ENCODE data around the gene STARD8. TPM values are rescaled to one million over a fixed set of nuclear protein-coding genes. Genes with fewer than 3 reads are reported as not detected.
"Not testable (repeated sequence)": the region's sequence is repeated elsewhere in the genome, so short reads cannot be mapped to it uniquely, and the experiment has no call there.

STARD8 gene
- 1.3 TPM for polyA plus RNA-seq (2013, experiment 1 of 2; ENCODE audit: insufficient read length)
- 1.4 TPM for polyA plus RNA-seq (2013, experiment 2 of 2; ENCODE audit: insufficient read length)

DNA sequence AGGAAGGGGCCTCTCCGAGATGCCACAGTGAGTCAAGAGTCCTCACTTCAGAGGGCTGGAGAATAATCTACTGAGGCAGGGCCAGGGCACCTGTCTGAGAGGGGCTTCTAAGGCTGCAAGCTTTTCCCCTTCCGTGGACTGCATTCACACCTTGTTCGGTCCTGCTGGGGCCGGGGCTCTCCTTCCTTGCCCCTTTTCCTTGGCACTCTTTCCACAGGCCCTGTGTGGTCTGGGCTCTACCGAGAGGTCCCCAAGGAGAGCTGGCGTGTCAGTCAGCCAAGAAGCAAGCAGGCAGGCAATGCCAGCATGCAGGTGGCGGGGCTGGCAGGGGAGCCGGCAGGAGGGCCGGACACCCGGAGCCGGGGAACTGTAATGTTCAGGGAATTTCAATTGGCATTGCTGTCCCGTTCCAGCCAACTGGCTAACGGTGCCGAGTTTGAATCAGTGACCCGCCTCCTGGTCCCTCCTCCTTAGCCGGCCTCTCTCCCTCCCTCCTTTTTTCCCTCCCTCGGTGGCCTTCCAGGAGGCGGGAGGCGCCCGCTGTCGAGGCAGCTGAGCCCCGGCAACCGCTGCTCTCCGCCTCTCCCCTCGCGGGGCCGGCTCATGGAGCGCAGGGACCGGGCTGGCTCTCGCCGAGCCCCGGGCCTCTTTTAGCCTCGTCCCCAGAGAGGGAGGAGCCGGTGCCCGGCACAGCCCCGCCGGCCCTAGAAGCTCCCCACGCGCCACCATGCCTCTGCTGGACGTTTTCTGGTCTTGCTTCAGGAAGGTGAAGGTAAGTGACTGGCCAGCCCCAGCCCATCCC is at the start of gene STARD8:
STARD8 (plus strand) TSS at position 511 of the 802 bp plus-strand sequence; CDS start at position 728, 217 bp downstream.
- peak; percentile 47 for DNase-seq

GRCh38 chrX:68598841-68599240 is 48.6 kb upstream of the STARD8 start:
- DNase-seq: no peak

- DNase-seq: peak; percentile 1
Measured at GRCh38 chrX:68599256-68600152, 48.0 kb upstream of the STARD8 start.

- DNase-seq: not testable (repeated sequence)
Measured at GRCh38 chrX:68604216-68604615, 43.2 kb upstream of the STARD8 start.

- DNase-seq: not testable (repeated sequence)
Measured at GRCh38 chrX:68614733-68615132, 32.7 kb upstream of the STARD8 start.

GRCh38 chrX:68627986-68628385 is 19.5 kb upstream of the STARD8 start:
- no peak for DNase-seq

DNA sequence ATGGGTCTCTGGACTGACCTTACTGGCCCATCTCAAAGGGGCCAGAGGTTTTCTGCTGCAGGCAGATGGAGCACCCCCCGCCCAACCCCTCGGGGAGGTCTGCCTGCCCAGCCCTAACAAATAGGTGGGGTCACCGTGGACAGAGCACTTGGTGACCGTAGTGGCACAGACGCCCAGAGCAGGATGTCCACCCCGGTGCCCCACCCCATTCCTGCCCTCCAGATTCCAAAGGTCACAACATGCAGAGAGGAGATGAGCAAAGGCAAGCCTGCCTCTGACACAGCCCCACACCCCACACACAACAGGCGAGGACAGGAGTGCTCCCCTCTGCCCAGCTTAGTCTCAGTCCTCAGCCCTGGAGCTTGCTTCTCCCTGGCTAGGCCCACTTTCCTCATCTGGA is 17.5 kb upstream of the STARD8 start:
- DNase-seq: not testable (repeated sequence)

GRCh38 chrX:68631336-68631735 is 16.1 kb upstream of the STARD8 start:
- no peak for DNase-seq

- no peak for DNase-seq
Measured at GRCh38 chrX:68632491-68632890, 15.0 kb upstream of the STARD8 start.

DNA sequence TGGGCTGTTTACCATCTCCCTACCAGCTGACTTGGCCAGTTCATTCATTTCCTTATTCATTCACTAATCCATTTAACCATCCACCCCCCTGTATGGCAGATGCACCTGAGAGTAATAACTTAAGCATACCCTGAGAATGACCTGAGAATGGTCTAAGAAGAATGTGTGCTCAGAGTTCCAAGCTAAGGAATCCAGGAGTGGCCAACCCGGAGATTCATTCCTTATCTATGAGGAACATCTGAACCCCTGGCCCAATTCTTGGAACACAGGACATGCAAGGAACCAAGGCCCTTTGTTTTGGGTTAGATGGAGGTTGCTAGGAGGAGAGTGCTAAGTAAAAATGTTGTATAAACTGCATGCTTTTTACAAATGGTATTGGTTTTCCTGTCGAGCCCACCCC is 13.5 kb upstream of the STARD8 start:
- DNase-seq: no peak

- peak; percentile 27 for DNase-seq
Measured at GRCh38 chrX:68634649-68635227, 12.7 kb upstream of the STARD8 start.

GRCh38 chrX:68640661-68641060 is 6.8 kb upstream of the STARD8 start:
- no peak for DNase-seq

- DNase-seq: no peak
Measured at GRCh38 chrX:68644861-68645260, 2.6 kb upstream of the STARD8 start.

GRCh38 chrX:68646421-68646820 is 1.0 kb upstream of the STARD8 start:
- no peak for DNase-seq

DNA sequence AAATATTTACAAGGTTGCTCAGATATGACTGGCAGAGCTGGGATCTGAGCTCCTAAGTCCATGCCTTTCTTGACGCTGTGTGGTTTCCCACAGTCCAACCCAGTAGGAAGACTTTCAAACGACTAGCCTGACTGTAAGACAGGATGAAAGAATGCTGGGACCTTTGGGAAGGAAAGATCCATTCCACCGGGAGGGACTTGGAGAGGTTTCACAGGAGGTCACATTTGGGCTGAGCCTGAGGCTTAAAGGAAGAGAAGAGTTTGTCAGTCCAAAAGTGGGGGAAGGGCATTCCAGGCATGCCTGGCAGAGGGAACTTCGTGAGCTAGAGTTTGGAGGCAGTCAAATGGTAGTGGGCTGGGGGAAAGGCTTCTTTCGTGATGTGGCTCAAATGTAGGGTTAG is 1.5 kb downstream of the STARD8 start:
- peak; percentile 32 for DNase-seq

GRCh38 chrX:68650491-68650890 is 3.0 kb downstream of the STARD8 start:
- no peak for DNase-seq

- DNase-seq: no peak
Measured at GRCh38 chrX:68651110-68651509, 3.6 kb downstream of the STARD8 start.

DNA sequence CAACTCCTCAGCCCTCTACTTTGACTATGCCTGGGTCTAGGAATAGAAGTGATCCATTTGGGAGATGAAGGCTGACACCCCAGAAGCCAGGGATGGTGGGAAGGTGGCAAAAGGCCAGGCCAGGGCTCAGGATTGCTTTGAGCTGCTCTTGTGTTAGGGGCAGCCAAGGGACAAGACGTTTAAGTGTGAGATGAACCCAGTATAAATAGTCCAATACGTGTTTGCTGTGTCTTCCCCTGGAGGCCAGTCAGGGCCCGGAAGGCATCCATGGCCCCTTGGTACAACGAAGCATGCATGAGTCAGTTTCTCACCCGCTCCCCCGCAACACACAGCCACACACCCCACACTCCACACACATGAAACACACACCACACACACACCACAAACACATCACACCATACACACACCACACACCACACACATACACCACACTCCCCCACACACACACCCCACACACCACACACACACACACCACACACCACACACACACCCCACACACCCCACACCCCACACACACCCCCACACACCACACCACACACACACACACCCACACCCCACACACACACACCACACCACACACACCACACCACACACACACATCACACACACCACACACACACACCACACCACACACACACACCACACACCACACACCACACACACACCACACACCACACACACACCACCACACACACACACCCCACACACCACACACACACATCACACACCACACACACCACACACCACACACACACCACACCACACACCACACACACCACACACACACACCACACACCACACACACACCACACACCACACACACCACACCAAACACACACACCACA is 5.1 kb downstream of the STARD8 start:
- DNase-seq: no peak

DNA sequence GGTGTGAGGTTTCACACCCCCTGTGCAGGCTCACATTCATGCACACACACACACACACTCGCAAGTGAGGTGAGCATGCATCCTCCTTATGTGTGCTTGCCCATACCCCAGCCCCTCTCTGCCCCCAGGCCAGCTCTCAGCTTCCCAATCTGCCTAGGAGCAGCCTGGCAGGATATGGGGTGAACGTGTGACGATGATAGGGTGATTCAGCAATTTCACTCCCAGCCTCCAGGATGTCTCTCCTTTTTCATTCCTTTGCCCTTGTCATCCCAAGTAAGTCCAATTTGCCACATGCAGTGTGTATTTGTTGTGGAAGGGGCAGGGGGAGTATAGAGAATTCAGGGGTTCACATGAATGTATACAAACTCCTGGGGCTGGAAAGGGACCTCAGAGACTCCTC is 7.2 kb downstream of the STARD8 start:
- no peak for DNase-seq

- DNase-seq: not testable (repeated sequence)
Measured at GRCh38 chrX:68656473-68656872, 9.0 kb downstream of the STARD8 start.

DNA sequence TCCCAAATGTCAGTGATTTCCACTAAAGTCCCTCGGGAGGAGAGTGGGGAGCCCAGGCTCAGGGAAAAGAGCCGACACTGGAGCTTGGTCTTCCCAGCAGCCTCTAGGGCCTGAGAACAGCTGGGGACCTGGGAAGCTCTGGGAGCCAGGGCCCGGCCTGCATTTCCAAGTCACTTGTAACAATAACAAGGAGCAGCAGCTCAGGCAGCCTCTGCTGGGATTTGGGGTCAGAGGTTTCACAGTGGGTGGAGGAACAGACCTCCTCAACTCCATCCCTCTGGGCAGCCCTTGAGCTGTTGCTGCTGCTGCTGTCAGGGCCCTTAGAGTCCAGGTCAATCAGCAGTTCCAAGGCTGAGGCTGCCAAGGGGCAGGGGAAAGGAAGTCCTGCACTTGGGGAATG is 11.1 kb downstream of the STARD8 start:
- no peak for DNase-seq

DNA sequence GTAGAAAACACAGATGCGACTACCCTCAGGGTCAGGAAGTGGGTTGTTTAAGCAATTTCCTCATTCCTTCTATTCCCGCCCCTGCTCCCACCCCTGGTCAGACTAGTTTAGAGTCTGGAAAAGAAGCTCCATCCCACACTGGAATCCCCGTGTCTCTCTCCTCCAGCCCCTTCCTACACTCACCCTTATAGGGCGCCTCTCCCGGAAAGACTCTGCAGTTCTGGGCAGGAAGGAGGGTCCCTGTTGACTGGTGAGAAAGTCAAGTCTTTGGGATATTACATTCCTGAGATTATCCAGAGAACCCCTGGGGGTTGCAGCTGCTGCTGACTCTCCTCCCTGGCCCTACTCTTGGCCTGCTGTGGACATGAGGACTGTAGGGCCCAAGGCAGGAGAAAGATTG is 11.9 kb downstream of the STARD8 start:
- DNase-seq: peak; percentile 58
